Measurements from ENCODE around the gene COG2. TPM values are rescaled to one million over a fixed set of nuclear protein-coding genes. Genes with fewer than 3 reads are reported as not detected.
A peak's percentile ranks its signal among the peaks of the same experiment; 100 is the strongest.
"Not testable (repeated sequence)": the region's sequence is repeated elsewhere in the genome, so short reads cannot be mapped to it uniquely, and the experiment has no call there.

The COG2 gene
- total and polyA plus RNA-seq, 2 of the 13 experiments (the other 11 are each of a cell fraction or from before 2014, with no cell fraction given), result 16.8 to 36.3 TPM

DNA sequence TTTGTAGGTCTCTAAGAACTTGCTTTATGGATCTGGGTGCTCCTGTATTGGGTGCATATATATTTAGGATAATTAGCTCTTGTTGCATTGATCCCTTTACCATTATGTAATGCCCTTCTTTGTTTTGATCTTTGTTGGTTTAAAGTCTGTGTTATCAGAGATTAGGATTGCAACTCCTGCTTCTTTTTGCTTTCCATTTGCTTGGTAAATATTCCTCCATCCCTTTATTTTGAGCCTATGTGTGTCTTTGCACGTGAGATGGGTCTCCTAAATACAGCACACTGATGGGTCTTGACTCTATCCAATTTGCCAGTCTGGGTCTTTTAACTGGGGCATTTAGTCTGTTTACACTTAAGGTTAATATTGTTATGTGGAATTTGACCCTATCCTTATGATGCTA is 14.4 kb downstream of the COG2 start (continued):
- TF ChIP-seq NCOA2 (CRISPR knock-in tag; IDR thresholded peaks at IDR 0.05), result peak; percentile 73
- TF ChIP-seq PITX1 (CRISPR knock-in tag; IDR thresholded peaks at IDR 0.05), result peak; percentile 47; the same call in 1 of the 2 replicates
- 0 out of 2 replicates have a peak, but pooled peaks have one; percentile 16 for TF ChIP-seq ELF3 (CRISPR knock-in tag; IDR thresholded peaks at IDR 0.05)

DNA sequence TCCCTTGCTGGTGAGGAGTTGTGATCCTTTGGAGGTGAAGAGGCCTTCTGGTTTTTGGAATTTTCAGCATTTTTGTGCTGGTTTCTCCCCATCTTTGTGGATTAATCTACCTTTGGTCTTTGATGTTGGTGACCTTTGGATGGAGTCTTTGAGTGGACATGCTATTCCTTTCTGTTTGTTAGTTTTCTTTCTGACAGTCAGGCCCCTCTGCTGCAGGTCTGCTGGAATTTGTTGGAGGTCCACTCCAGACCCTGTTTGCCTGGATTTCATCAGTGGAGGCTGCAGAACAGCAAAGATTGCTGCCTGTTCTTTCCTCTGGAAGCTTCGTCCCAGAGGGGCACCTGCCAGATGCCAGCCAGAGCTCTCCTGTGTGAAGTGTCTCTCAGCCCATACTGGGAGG is 15.8 kb downstream of the COG2 start:
- 17% methylated on average over 1 of the region's 1 CpG for WGBS (ENCODE audit: low lambda C conversion rate)
- Histone ChIP-seq H3K36me3 (replicated peaks in 1 of 2; ENCODE audit: control insufficient read depth in 1 of 2, insufficient read depth in 2 of 2, low read length in 2 of 2) (peaks cover 1 to 23% of the 10 kb centered on the region in 2 experiments; a peak in 3 of 5 replicates), H3K4me1 (ENCODE audit: insufficient read depth, low read length) (peaks cover 41% of the 10 kb centered on the region), H3K4me3 (replicated peaks in 1 of 3; ENCODE audit: insufficient read depth in 1 of 3, low read depth in 2 of 3, low read length in 3 of 3) (peak overlapping the region in 1 of 3 experiments; percentile 40; a peak in 1 of 6 replicates), H3K4me2 (ENCODE audit: low read depth, low read length) (peak overlapping the region; percentile 30), H3K27ac (ENCODE audit: extremely low read length, insufficient read depth, low read length) (peak overlapping the region; percentile 31), H3K79me2 (ENCODE audit: insufficient read depth, low read length) (peaks cover 38% of the 10 kb centered on the region)
- intact Hi-C loops (cut with micrococcal nuclease; ENCODE audit: unreplicated experiment); ATAC-seq; H2AFZ ChIP-seq (ENCODE audit: low read length); in situ Hi-C loops (cut with HindIII; ENCODE audit: extremely low pct_ligation_motif_present, low pct_unique_long_range_greater_than_20kb); BruUV-seq (replicated peaks); H3K9ac ChIP-seq (ENCODE audit: insufficient read depth, low read depth, low read length); H3K27me3 ChIP-seq (ENCODE audit: control insufficient read depth in 1 of 2, insufficient read depth in 2 of 2, low read length in 2 of 2); H3K9me3 ChIP-seq (ENCODE audit: low read length); CTCF ChIA-PET (ENCODE audit: low intra/inter-chr PET ratio, low total read pairs); H4K20me1 ChIP-seq (ENCODE audit: insufficient read depth, low read length); TF ChIP-seq NR2F6, SOX13 (IDR thresholded peaks at IDR 0.05): not testable (repeated sequence)
- FAIRE-seq (peak; percentile 36), DNase-seq (ENCODE audit: low spot score) (peak; percentile 45)
- POLR2A ChIA-PET, result interaction anchor here (0.9 to 3.0 kb wide), 5 partner anchors 9 to 56 kb away, joined by 3 to 17 read pairs (median 7); partner anchors contain the start of genes AGT and COG2
- TF ChIP-seq ESRRA (CRISPR knock-in tag; IDR thresholded peaks at IDR 0.05; ENCODE audit: low read depth) (0 out of 2 replicates have a peak, but pooled peaks have one; percentile 32), ZSCAN31 (CRISPR knock-in tag; IDR thresholded peaks at IDR 0.05; ENCODE audit: low read depth) (0 out of 2 replicates have a peak, but pooled peaks have one; percentile 40), POGZ (CRISPR knock-in tag; IDR thresholded peaks at IDR 0.05) (0 out of 2 replicates have a peak, but pooled peaks have one; percentile 26), NR2F6 (CRISPR knock-in tag; IDR thresholded peaks at IDR 0.05) (peak; percentile 47; the same call in 1 of the 2 replicates), ZMYM4 (CRISPR knock-in tag; IDR thresholded peaks at IDR 0.05) (0 out of 2 replicates have a peak, but pooled peaks have one; percentile 41), ZNF205 (CRISPR knock-in tag; IDR thresholded peaks at IDR 0.05) (0 out of 2 replicates have a peak, but pooled peaks have one; percentile 28), SOX13 (CRISPR knock-in tag; conservative IDR thresholded peaks at IDR 0.05 in 1 of 2, IDR thresholded peaks at IDR 0.05 in 1 of 2) (peak in 1 of 2 experiments; percentile 32; a peak in 1 of 4 replicates), ZNF644 (CRISPR knock-in tag; IDR thresholded peaks at IDR 0.05; ENCODE audit: low read depth) (peak; percentile 57; the same call in 1 of the 2 replicates), TBX2 (CRISPR knock-in tag; IDR thresholded peaks at IDR 0.05; ENCODE audit: borderline replicate concordance) (peak; percentile 46; the same call in 1 of the 2 replicates), PITX1 (CRISPR knock-in tag; IDR thresholded peaks at IDR 0.05) (peak; percentile 18; the same call in 1 of the 2 replicates), RARA (CRISPR knock-in tag; IDR thresholded peaks at IDR 0.05) (0 out of 2 replicates have a peak, but pooled peaks have one; percentile 28), CEBPG (CRISPR knock-in tag; IDR thresholded peaks at IDR 0.05) (peak; percentile 40; the same call in 1 of the 2 replicates), TEAD3 (CRISPR knock-in tag; optimal IDR thresholded peaks at IDR 0.05; ENCODE audit: borderline replicate concordance) (peak; percentile 84), HNF4A (CRISPR knock-in tag; IDR thresholded peaks at IDR 0.05) (peak; percentile 69), SALL1 (CRISPR knock-in tag; IDR thresholded peaks at IDR 0.05) (peak; percentile 63), KAT7 (CRISPR knock-in tag; IDR thresholded peaks at IDR 0.05; ENCODE audit: borderline replicate concordance) (0 out of 2 replicates have a peak, but pooled peaks have one; percentile 35), ZNF292 (CRISPR knock-in tag; IDR thresholded peaks at IDR 0.05; ENCODE audit: borderline replicate concordance, low read depth) (peak; percentile 59; the same call in 1 of the 2 replicates)
- TF ChIP-seq, protein P1, sequence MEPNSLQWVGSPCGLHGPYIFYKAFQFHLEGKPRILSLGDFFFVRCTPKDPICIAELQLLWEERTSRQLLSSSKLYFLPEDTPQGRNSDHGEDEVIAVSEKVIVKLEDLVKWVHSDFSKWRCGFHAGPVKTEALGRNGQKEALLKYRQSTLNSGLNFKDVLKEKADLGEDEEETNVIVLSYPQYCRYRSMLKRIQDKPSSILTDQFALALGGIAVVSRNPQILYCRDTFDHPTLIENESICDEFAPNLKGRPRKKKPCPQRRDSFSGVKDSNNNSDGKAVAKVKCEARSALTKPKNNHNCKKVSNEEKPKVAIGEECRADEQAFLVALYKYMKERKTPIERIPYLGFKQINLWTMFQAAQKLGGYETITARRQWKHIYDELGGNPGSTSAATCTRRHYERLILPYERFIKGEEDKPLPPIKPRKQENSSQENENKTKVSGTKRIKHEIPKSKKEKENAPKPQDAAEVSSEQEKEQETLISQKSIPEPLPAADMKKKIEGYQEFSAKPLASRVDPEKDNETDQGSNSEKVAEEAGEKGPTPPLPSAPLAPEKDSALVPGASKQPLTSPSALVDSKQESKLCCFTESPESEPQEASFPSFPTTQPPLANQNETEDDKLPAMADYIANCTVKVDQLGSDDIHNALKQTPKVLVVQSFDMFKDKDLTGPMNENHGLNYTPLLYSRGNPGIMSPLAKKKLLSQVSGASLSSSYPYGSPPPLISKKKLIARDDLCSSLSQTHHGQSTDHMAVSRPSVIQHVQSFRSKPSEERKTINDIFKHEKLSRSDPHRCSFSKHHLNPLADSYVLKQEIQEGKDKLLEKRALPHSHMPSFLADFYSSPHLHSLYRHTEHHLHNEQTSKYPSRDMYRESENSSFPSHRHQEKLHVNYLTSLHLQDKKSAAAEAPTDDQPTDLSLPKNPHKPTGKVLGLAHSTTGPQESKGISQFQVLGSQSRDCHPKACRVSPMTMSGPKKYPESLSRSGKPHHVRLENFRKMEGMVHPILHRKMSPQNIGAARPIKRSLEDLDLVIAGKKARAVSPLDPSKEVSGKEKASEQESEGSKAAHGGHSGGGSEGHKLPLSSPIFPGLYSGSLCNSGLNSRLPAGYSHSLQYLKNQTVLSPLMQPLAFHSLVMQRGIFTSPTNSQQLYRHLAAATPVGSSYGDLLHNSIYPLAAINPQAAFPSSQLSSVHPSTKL (CRISPR knock-in tag; IDR thresholded peaks at IDR 0.05), result peak; percentile 61
